HTR-8/SVneo (cell line): ENCODE data around the gene B4GALT1.
"Not testable (repeated sequence)": the region's sequence is repeated elsewhere in the genome, so short reads cannot be mapped to it uniquely, and the experiment has no call there.

Experiments
- DNase-seq: peaks from one replicate; pipeline ENCODE4 v3.0.0; 2011; ENCODE audit warnings: low spot score, mixed read lengths; ENCODE audit not compliant: insufficient read length
- FAIRE-seq: peaks from 2 replicates; lab custom pipeline; 2011; peaks lifted over from hg19 to GRCh38; lab: Jason Lieb, UNC

Gene B4GALT1

DNA sequence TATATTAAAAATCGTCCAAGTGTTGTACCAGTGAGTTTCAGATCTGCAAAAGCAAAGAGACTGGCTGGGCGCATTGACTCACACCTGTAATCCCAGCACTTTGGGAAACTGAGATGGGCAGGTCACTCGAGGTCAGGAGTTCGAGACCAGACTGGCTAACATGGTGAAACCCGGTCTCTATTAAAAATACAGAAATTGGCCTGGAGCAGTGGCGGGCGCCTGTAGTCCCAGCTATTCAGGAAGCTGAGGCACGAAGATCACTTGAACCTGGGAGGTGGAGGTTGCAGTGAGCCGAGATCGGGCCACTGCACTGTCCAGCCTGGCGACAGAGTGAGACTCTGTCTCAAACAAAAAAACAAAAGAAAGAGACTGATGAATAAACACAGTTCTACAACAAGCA, 18.3 kb upstream of the B4GALT1 start:
- FAIRE-seq (no peak), DNase-seq (no peak)

DNA sequence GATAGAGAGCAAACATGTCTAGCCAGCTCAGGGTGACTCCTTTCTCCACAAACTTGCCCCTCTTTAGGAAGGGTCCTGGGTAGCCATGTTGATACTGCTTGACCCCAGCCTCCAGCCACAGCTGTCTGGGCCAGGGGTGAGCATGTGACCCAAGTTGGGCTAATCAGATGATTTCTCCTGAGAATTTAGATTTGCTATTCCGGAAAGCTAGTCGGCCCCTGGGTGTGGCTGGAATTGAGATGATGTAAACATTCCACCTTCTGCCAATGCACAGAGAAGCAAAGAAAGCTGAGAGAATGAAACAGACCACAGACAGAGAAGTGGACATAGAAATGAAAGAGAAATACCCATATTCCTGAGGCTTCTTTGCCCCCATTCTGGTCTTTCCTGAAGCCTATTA, 17.8 kb upstream of the B4GALT1 start:
- no peak for DNase-seq
- no peak for FAIRE-seq

- DNase-seq (no peak), FAIRE-seq (no peak)
Measured at GRCh38 chr9:33182519-33182918, 15.4 kb upstream of the B4GALT1 start.

- DNase-seq (no peak), FAIRE-seq (no peak)
Measured at GRCh38 chr9:33180526-33181184, 13.5 kb upstream of the B4GALT1 start.

DNA sequence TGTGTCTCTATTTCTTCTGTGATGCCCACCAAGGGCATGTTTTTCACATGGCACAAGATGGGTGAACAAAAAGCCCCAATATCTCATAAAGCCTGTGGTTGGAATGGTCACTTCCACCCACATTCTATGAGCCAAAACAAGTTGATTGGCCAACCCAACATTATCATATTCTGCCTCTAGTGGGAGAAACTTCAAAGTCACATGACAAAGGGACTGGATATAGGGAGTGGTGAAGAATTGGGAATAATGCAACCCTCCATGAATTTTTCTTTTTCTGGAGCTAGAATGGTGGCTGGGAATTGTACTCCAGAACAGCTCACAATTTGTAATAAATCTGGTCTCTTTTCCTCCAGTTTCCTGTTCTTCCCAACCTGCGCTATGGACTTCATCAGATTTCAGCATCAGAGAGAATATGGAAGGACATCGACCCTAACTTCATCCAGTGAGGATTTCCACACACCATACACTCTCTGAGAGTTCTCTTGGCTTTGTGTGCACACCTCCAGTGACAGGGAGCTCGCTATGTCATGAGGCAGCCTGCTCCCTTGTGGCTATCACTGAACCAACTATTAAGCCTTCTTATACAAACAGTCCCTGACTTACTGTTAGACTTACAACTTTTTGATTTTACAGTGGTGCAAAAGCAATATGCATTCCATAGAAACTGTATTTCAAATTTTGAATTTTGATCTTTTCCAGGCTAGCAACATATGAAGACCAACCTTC, 12.0 kb upstream of the B4GALT1 start:
- DNase-seq (no peak), FAIRE-seq (no peak)

DNA sequence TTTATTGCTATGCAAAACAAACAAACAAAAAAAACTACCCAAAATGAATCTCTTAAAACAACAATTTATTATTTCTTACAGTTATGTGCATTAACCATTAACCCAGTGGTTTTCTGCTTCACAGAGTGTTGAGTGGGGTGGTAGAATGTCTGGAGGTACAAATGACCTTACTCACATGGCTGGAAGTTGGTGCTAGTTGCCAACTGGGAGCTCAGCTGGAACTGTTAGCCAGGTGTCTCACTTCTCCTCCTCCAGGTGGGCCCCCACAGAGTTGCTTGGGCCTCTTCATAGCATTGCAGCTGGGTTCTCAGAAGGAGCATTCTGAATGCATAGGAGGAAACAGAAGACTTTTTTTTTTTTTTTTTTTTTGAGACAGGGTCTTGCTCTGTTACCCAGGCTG, 10.5 kb upstream of the B4GALT1 start:
- no peak for DNase-seq
- no peak for FAIRE-seq

DNA sequence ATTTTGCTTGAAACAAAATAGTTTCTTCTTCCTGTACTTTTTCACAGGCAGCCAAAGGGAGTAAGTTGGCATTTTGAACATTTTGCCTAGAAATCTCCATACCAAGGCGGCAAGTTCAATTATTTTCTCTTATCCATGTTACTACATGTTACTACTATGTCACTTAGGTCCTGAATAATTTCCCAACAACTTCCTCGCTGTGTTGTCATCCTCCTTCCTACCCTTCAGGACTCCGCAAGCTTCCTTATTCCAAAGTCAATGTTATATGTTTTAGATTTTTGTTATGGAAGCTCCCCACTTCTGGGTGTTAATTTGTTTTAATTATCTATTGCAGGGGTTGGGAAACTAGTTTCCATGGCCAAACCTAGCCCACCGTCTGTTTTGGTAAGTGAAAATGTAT, 9.9 kb upstream of the B4GALT1 start:
- no peak for DNase-seq
- FAIRE-seq: no peak

DNA sequence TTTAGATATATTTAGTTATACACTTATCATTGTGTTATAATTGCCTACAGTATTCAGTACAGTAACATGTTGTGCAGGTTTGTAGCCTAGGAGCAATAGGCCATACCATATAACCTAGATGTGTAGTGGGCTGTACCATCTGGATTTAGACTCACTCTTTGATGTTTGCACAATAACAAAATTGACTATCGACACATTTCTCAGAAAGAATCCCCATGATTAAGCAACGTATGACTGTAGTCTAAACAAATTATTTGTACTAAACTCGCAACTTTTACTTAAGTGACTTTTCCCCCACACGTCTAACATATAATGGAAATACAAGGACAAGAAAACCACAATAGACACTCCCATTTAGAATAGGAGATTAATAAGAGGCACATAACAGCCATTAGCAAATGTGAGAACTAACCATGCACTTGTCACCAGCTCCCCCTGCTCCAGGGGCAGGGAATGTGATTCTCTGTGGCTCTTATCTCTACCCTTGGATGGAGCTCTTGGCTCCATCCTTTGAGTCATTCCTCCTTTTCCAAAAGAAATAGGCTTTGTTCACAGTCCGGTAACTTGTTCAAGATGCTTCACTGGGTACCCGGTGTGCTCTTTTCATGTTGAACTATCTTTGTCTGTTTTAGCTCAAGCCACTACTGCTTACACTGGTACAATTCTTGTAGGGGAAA, 8.7 kb upstream of the B4GALT1 start:
- no peak for DNase-seq

GRCh38 chr9:33172256-33173238, 5.4 kb upstream of the B4GALT1 start:
- no peak for FAIRE-seq
- DNase-seq: no peak

More for the DNA sequence above, 8.7 kb upstream of the B4GALT1 start:
- FAIRE-seq: no peak

DNA sequence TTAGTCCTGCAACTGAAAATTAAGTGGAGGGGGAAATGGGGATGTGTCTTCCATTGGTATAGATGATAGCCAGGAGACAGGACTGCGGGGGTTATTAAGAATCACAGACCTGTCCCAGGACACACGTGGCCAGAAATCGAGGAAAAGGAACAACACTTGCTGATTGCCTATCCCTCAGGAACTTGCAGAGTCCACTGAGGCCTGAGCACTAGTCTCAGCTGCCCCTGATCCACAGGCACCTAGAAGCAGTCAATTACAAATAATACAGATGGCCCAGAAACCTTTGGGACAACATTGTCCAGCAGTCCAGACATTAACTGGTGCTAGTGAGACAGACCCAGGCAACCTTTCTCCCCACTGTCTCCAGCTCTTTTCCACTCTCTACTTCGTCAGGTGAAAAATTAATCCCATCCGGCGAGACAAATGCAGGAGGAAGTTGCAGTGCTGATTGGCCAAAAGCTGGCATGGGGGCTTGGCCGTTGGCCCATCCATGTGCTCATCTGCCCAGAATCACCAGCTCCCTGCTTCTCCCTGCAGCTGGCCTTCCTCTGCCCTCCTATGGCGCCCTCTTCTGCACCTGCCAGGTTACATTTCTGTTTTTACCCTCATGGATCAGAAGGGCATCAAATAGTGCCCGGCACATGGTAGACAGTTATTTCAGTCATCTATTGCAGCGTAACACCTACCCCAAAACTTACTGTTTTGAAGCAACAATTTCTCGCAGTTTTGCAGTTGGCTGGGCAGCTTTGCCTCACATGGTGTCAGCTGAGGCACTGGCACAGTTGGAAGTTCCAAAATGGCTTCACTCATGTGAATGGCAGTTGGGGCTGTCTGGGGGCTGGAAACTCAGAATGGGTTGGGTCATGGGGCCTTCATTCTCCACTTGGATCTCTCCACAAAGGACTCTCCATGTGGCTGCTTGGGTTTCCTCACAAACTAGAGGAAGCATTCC, 3.6 kb upstream of the B4GALT1 start:
- DNase-seq (peak; percentile 53), FAIRE-seq (no peak)

DNA sequence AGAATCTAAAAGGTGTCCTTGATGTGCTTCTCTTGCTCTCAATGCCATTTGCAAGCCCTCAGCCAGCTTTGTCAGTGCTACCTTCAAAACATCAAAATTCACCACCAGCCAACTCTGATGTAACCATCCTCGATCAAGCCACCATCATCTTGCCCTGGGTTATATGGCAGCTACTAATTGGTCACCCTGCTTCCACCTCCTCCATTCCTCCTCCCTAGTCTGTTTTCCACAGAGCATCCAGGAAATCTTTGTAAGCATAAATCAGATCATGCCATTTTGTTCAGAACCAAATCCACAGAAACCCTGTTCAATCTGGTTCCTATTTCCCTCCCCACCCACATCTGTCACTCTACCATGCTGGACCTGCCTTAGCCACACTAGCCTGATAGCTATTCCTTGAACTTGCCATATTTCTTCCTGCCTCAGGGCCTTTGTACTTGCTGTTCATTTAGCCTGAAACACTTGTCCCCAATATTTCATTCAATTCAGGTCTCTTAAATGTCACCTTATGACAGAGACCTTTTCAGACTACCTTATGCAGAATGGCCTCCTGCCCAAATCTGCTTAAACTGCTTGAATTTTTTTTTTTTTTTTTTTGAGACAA, 1.9 kb upstream of the B4GALT1 start:
- DNase-seq (no peak), FAIRE-seq (no peak)

DNA sequence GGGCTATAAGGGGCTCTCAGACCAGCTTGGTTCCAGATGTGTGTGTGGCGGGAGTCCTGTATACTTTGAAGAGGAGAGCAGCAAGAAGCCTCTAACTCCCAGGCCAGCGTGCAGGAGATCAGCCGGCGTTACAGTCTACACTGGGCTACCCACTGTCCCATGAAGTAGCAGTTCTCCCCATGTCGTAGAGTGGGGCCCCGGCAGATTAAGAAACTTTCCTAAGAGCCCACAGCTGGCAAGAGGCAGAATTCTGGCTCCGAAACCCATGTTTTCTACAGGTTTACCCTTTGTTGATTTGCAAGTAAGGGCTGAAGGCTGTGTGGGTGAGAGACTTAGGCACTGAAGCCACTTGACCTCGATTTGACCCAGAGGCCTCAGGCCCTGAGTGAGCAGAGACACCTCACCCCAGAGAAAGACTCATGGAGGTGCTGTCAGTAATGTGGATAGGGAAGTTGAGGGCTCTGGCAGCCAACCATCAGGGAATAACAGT, 881 bp upstream of the B4GALT1 start:
- DNase-seq (no peak), FAIRE-seq (no peak)

DNA sequence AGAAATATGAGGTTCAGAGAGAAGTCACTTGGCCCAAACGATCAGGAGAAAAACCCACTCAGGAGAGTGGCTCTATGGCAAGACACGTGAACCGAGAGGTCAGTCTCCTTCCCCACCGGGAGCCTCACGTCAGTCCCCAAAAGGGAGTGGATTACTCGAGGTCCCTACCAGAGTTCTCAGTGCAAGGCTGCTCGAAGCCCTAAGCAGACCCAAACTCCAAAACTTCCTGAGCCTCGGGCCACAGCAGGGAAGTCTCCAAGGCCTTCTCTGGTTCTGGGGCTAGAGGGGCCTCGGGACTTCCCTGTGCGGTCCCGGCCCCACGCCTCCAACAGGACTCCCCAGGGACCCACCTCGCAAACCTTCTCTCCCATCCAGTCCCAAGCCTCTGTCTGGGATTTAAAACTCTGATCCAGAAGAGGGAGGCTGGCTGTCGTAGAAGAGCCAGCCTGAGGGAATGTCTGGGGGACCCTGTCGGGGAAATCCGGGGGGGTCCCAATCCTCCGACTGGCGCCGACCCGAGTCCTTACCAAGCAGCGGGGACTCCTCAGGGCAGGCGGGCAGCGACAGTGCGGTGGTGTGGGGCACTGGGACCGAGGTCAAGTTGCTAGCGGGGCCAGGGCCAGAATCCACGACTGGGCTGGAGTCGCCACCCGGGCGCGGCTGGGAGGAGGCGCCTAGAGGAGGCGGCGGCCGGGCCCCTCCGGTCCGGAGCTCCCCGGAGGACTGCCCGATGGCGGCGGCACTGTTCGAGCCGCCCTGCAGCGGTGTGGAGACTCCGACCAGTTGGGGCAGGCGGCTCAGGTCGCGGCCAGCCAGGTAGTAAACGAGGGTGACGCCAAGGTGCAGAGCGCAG, 679 bp downstream of the B4GALT1 start:
- DNase-seq (no peak), FAIRE-seq (no peak)

DNA sequence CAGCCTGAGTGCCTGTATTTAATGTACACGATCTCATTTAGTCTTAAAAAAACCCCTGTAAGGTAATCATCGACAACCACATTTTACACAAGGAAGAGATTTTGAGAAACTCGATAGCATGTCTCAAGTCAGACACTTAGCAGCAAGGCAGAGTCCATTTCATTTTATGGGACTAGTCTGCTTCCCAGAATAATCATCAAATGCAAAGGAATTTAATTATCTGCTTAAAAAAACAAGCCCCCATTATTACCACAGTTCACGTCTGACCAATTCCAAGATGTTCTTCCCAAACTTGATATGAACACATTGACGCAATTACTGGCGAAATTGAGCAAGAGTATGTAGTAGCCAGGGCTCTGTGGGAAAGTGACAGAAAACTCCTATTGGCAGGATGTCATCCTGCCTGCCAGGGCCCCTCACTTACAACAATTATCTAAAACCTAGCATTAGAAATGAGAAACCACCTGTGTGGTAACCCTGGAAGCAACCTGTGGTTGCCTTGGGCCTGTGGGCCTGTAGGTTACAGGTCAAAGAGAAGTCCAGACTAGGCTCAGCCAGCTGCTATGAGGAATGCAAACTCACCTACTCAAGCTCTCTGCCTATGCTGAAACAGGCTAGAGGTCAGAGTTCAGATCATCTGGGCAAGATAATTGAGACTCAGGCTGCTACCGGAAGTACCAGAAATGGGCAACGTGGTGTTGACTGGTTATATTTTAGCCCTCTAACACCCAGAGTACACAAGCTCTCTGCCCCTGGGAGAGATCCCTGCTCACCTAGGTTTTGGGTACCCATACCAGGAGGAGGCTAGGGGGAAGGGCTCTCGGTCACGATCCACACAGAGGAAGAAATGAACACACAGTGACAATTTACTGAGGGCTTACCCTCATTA, 1.6 kb downstream of the B4GALT1 start:
- no peak for FAIRE-seq
- DNase-seq: no peak

- not testable (repeated sequence) for FAIRE-seq, DNase-seq
Measured at GRCh38 chr9:33164921-33165262, 2.2 kb downstream of the B4GALT1 start.

DNA sequence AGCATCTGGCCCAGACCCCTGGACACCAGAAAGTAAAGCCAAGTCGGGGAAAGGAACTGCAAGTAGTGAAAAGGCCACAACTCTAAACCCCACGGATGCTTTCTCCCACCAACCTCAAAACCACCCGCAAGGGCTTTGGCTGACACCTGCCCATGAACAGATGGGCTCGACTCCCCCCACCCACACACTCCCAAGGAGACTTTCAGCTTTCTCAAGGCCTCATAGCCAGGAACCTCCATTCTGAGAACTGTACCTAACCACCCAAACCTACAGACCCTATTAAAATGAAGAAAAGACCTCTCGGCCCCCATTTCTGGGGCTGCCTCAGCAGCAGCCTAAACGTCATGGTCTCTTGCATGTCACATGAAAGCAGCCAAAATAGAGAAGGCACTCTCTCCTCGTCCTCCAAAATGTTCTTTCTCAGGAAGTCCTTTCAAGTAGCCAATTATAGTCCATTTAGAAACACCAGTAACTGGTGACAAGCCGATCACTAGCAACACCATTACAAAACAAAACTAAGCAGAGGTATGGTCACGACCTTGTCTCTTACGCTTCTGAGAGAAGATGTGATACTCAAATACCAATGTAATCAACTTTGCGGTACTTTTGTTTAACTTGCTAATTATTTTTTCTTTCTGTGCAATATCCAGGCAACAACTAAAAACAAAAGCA, 2.9 kb downstream of the B4GALT1 start:
- DNase-seq (no peak), FAIRE-seq (no peak)
